Neural cell (in vitro differentiated cells): ENCODE measurements around the gene XXYLT1. TPM values are rescaled to one million over a fixed set of nuclear protein-coding genes. Genes with fewer than 3 reads are reported as not detected.

ENCODE experiments used
- H2AFZ ChIP-seq: fragments of 200-600, 300-800 bp; sonication (generic), shearing (Covaris generic); 2 replicates; pipeline ENCODE4 v1.6.0; 2014; ENCODE audit warnings: low read depth, mild to moderate bottlenecking, antibody characterized with exemption, low read length, moderate library complexity
- H3F3A ChIP-seq: fragments of 200-600 bp; shearing (Covaris generic); 2 replicates; pipeline ENCODE4 v1.6.1; 2016; ENCODE audit warnings: mild to moderate bottlenecking, moderate library complexity, mixed read lengths, antibody characterized with exemption, low read length; ENCODE audit not compliant: insufficient read depth, poor library complexity, severe bottlenecking
- H3K27ac ChIP-seq: fragments of 200-600, 300-800 bp; sonication (generic), shearing (Covaris generic); 2 replicates; pipeline ENCODE4 v1.5.1; 2014; ENCODE audit warnings: mild to moderate bottlenecking, low read length, moderate library complexity
- H3K27me3 ChIP-seq: fragments of 300-800, 200-600 bp; sonication (generic), shearing (Covaris generic); 2 replicates; pipeline ENCODE4 v1.6.0; 2014; ENCODE audit warnings: mild to moderate bottlenecking, low read depth, low read length, moderate library complexity; ENCODE audit not compliant: insufficient read depth
- H3K36me3 ChIP-seq: fragments of 300-800, 200-600 bp; sonication (generic), shearing (Covaris generic); 2 replicates; pipeline ENCODE4 v1.5.1; 2014; ENCODE audit warnings: mild to moderate bottlenecking, antibody characterized with exemption, low read length, moderate library complexity; ENCODE audit not compliant: insufficient read depth
- H3K4me2 ChIP-seq: fragments of 300-800, 200-600 bp; sonication (generic), shearing (Covaris generic); 2 replicates; pipeline ENCODE4 v1.6.0; 2014; ENCODE audit warnings: mild to moderate bottlenecking, low read length
- H3K4me3 ChIP-seq: fragments of 300-800, 200-600 bp; sonication (generic), shearing (Covaris generic); 2 replicates; pipeline ENCODE4 v1.5.1; 2014; ENCODE audit warnings: mild to moderate bottlenecking, low read length, moderate library complexity
- H3K79me2 ChIP-seq: fragments of 200-600 bp; shearing (Covaris generic); replicated peaks from 2 replicates; pipeline ENCODE4 v1.6.0; 2014; ENCODE audit warnings: mild to moderate bottlenecking, low read length, moderate library complexity; ENCODE audit not compliant: insufficient read depth
- H3K9ac ChIP-seq: fragments of 300-800, 200-600 bp; sonication (generic), shearing (Covaris generic); 2 replicates; pipeline ENCODE4 v1.6.1; 2016; ENCODE audit warnings: mild to moderate bottlenecking, low read length, mixed read lengths
- H3K9me2 ChIP-seq: fragments of 200-600 bp; shearing (Covaris generic); 2 replicates; pipeline ENCODE4 v1.6.1; 2016; ENCODE audit warnings: mild to moderate bottlenecking, low read length, mixed read lengths; ENCODE audit not compliant: insufficient read depth
- H3K9me3 ChIP-seq: fragments of 200-600, 300-800 bp; sonication (generic), shearing (Covaris generic); 2 replicates; pipeline ENCODE4 v1.6.1; 2016; ENCODE audit warnings: mild to moderate bottlenecking, mixed run types, low read length, moderate library complexity, mixed read lengths
- H4K20me1 ChIP-seq: fragments of 200-600 bp; shearing (Covaris generic); 2 replicates; pipeline ENCODE4 v1.6.1; 2016; ENCODE audit warnings: mild to moderate bottlenecking, mixed run types; ENCODE audit not compliant: insufficient read depth
- EP300 ChIP-seq: fragments of 450-650 bp; conservative IDR thresholded peaks from 2 replicates; pipeline ENCODE4 v1.6.1; 2014; ENCODE audit warnings: antibody characterized with exemption, mild to moderate bottlenecking, moderate library complexity; ENCODE audit not compliant: poor library complexity, severe bottlenecking
- EZH2 ChIP-seq: fragments of 200-600, 300-800 bp; shearing (Covaris generic), sonication (generic); IDR thresholded peaks from 2 replicates; pipeline ENCODE4 v1.6.1; 2014; ENCODE audit warnings: antibody characterized with exemption, low read length, borderline replicate concordance, mild to moderate bottlenecking; ENCODE audit not compliant: insufficient read depth, poor library complexity, severe bottlenecking
- MXI1 ChIP-seq: fragments of 450-650 bp; conservative IDR thresholded peaks from 2 replicates; pipeline ENCODE4 v1.6.1; 2014; ENCODE audit warnings: antibody characterized with exemption, mild to moderate bottlenecking; ENCODE audit not compliant: poor library complexity, severe bottlenecking
- POLR2AphosphoS5 ChIP-seq: IDR thresholded peaks from 2 replicates; pipeline ENCODE4 v1.6.1; 2012
- RAD21 ChIP-seq: fragments of 450-650 bp; conservative IDR thresholded peaks from 2 replicates; pipeline ENCODE4 v1.6.1; 2014; ENCODE audit warnings: antibody characterized with exemption, mild to moderate bottlenecking, moderate library complexity
- SMC3 ChIP-seq: fragments of 450-650 bp; conservative IDR thresholded peaks from 2 replicates; pipeline ENCODE4 v1.6.1; 2014; ENCODE audit warnings: antibody characterized with exemption, mild to moderate bottlenecking, moderate library complexity; ENCODE audit not compliant: poor library complexity
- TAF1 ChIP-seq: IDR thresholded peaks from 2 replicates; pipeline ENCODE4 v1.6.1; 2012; ENCODE audit warnings: low read depth
- polyA plus RNA-seq: library from polyadenylated mRNA; depleted of rRNA; stranded (reverse); fragments of >200 nt; gene quantifications from 2 replicates; pipeline ENCODE4 v1.2.3, GENCODE V29; 2014
- TF ChIP-seq, protein P1 (sequence below): fragments of 450-650 bp; IDR thresholded peaks from 2 replicates; pipeline ENCODE4 v1.5.1; 2014; ENCODE audit warnings: antibody characterized with exemption, mild to moderate bottlenecking, moderate library complexity; ENCODE audit not compliant: poor library complexity, severe bottlenecking
- TF ChIP-seq, protein P2 (sequence below): IDR thresholded peaks from 2 replicates; pipeline ENCODE4 v1.6.1; 2012; ENCODE audit warnings: borderline replicate concordance

Gene XXYLT1
- polyA plus RNA-seq, 1 donor from 2014 or later: 25.4 TPM

DNA sequence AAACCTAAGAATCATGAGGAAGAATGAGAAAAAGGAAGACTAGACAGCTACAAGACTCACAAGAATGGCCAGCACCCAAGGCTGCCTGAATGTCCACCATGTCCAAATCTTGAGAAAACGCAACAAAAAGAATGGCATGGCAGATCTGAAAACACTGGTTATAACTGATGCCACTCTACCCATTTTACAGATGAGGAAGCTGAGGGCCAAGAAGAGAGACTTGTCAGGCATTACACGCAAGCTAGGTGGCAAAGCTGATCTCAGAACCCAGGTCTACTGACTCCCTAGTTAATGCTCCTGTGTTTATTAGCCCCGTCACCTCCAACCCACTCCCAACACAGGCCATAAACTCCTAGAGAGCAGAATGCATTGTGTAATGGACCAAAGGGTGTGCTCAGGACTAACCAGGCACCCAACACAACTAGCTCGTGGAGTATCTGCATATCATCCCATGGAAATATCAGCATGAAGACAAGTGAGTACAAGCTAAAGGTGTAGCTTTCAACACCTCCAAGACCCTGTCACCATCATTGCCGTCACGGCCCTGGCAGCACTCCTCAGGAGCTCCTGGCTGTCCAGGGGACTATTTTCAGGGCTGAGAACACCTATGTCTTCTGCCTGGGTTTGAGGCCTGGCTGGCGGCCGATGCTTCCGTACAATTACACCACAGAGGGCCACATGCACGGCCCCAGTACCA, 111.7 kb downstream of the XXYLT1 start:
- H3F3A ChIP-seq: no peaks in the 10 kb centered on the region
- no peaks in the 10 kb centered on the region for H3K9me3 ChIP-seq
- no peaks in the 10 kb centered on the region for H3K79me2 ChIP-seq
- H3K9ac ChIP-seq: no peak overlapping the region
- TF ChIP-seq, protein P1, sequence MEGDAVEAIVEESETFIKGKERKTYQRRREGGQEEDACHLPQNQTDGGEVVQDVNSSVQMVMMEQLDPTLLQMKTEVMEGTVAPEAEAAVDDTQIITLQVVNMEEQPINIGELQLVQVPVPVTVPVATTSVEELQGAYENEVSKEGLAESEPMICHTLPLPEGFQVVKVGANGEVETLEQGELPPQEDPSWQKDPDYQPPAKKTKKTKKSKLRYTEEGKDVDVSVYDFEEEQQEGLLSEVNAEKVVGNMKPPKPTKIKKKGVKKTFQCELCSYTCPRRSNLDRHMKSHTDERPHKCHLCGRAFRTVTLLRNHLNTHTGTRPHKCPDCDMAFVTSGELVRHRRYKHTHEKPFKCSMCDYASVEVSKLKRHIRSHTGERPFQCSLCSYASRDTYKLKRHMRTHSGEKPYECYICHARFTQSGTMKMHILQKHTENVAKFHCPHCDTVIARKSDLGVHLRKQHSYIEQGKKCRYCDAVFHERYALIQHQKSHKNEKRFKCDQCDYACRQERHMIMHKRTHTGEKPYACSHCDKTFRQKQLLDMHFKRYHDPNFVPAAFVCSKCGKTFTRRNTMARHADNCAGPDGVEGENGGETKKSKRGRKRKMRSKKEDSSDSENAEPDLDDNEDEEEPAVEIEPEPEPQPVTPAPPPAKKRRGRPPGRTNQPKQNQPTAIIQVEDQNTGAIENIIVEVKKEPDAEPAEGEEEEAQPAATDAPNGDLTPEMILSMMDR: no peak
- TF ChIP-seq POLR2AphosphoS5 (no peak), TAF1 (no peak), RAD21 (no peak), EZH2 (no peak), MXI1 (no peak)
- H4K20me1 ChIP-seq: no peaks in the 10 kb centered on the region
- H2AFZ ChIP-seq: no peak overlapping the region
- H3K27me3 ChIP-seq: no peaks in the 10 kb centered on the region
- no peak overlapping the region for H3K4me3 ChIP-seq
- H3K36me3 ChIP-seq: no peaks in the 10 kb centered on the region
- no peaks in the 10 kb centered on the region for H3K9me2 ChIP-seq
- no peak overlapping the region for H3K27ac ChIP-seq
- no peak overlapping the region for H3K4me2 ChIP-seq

DNA sequence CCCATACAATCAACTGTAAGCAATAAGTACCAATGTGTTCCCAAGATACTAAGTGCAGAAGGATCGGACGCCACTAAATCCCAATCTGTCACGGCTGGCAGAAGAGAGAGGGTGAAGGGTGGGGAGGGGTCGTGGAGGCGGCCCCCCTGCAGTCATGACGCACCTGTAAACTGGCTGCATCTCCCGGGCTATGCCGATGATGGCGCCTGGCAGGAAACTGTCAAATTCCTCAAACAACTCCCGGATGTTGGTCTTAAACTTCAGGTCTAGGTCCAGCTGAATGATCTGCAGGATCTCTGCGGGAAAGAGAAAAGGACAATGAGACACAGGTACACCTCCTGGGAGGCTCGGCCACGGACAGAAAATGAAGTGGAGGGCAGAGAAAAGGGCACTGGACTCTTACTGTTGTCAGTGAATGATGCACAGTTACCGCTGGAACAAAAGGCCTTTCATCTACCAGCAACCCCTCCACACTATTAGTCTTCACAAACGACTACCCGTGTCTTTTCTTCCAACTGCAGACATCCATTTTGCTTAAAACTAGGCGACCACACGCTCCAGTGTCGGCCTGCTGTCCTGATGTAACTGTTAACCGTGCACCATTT, 114.6 kb downstream of the XXYLT1 start:
- Histone ChIP-seq H3K9ac (no peak overlapping the region), H4K20me1 (no peaks in the 10 kb centered on the region), H3K36me3 (no peaks in the 10 kb centered on the region), H3K9me2 (no peaks in the 10 kb centered on the region), H3K9me3 (no peaks in the 10 kb centered on the region), H3K27ac (no peak overlapping the region), H3K27me3 (no peaks in the 10 kb centered on the region), H3K79me2 (no peaks in the 10 kb centered on the region), H3F3A (no peaks in the 10 kb centered on the region), H2AFZ (no peak overlapping the region), H3K4me3 (no peak overlapping the region), H3K4me2 (no peak overlapping the region)
- no peak for TF ChIP-seq MXI1
- TF ChIP-seq, protein P2, sequence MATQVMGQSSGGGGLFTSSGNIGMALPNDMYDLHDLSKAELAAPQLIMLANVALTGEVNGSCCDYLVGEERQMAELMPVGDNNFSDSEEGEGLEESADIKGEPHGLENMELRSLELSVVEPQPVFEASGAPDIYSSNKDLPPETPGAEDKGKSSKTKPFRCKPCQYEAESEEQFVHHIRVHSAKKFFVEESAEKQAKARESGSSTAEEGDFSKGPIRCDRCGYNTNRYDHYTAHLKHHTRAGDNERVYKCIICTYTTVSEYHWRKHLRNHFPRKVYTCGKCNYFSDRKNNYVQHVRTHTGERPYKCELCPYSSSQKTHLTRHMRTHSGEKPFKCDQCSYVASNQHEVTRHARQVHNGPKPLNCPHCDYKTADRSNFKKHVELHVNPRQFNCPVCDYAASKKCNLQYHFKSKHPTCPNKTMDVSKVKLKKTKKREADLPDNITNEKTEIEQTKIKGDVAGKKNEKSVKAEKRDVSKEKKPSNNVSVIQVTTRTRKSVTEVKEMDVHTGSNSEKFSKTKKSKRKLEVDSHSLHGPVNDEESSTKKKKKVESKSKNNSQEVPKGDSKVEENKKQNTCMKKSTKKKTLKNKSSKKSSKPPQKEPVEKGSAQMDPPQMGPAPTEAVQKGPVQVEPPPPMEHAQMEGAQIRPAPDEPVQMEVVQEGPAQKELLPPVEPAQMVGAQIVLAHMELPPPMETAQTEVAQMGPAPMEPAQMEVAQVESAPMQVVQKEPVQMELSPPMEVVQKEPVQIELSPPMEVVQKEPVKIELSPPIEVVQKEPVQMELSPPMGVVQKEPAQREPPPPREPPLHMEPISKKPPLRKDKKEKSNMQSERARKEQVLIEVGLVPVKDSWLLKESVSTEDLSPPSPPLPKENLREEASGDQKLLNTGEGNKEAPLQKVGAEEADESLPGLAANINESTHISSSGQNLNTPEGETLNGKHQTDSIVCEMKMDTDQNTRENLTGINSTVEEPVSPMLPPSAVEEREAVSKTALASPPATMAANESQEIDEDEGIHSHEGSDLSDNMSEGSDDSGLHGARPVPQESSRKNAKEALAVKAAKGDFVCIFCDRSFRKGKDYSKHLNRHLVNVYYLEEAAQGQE: no peak
- no peak for TF ChIP-seq EP300
- TF ChIP-seq EZH2: no peak
- TF ChIP-seq SMC3: no peak
- TF ChIP-seq RAD21: no peak
- TF ChIP-seq POLR2AphosphoS5: no peak
- no peak for TF ChIP-seq TAF1
- TF ChIP-seq, protein P1: no peak
